Neuronal stem cell (in vitro differentiated cells): Measurements from ENCODE around the gene MAPT.

Source experiments
- DNase-seq: peaks from one replicate; pipeline ENCODE4 v3.0.0-alpha.2; 2013; ENCODE audit warnings: low spot score
- H2AFZ ChIP-seq: one replicate; pipeline ENCODE4 v1.6.1; 2013; ENCODE audit warnings: mild to moderate bottlenecking, low read length, inconsistent platforms
- H2AK5ac ChIP-seq: 2 replicates; pipeline ENCODE4 v1.6.1; 2013; ENCODE audit warnings: low read depth, mild to moderate bottlenecking, inconsistent platforms, low read length, moderate library complexity, mixed read lengths
- H2BK120ac ChIP-seq: 2 replicates; pipeline ENCODE4 v1.6.1; 2013; ENCODE audit warnings: low read depth, mild to moderate bottlenecking, inconsistent platforms, low read length, moderate library complexity, mixed read lengths
- H2BK12ac ChIP-seq: one replicate; pipeline ENCODE4 v1.6.1; 2013; ENCODE audit warnings: low read length, inconsistent platforms
- H2BK15ac ChIP-seq: 2 replicates; pipeline ENCODE4 v1.6.1; 2013; ENCODE audit warnings: mild to moderate bottlenecking, low read length, inconsistent platforms, mixed read lengths
- H2BK5ac ChIP-seq: one replicate; pipeline ENCODE4 v1.6.1; 2013; ENCODE audit warnings: inconsistent platforms, mild to moderate bottlenecking, low read length, moderate library complexity
- H3K14ac ChIP-seq: one replicate; pipeline ENCODE4 v1.6.1; 2013; ENCODE audit warnings: low read length, inconsistent platforms
- H3K18ac ChIP-seq: 2 replicates; pipeline ENCODE4 v1.6.1; 2013; ENCODE audit warnings: low read length, inconsistent platforms
- H3K23ac ChIP-seq: 2 replicates; pipeline ENCODE4 v1.6.1; 2013; ENCODE audit warnings: low read depth, mild to moderate bottlenecking, mixed read lengths, low read length, inconsistent platforms; ENCODE audit not compliant: poor library complexity
- H3K27ac ChIP-seq: replicated peaks from 3 replicates; pipeline ENCODE4 v1.5.1; 2013; ENCODE audit warnings: low read length, inconsistent platforms
- H3K27me3 ChIP-seq, 3 experiments: 2 replicates each; pipeline ENCODE4 v1.6.1; 2013; ENCODE audit warnings: low read length in 3 of 3, mild to moderate bottlenecking in 2 of 3, inconsistent platforms in 1 of 3, low read depth in 1 of 3, mixed read lengths in 1 of 3, moderate library complexity in 1 of 3; ENCODE audit not compliant: control insufficient read depth in 3 of 3, insufficient read depth in 3 of 3
- H3K36me3 ChIP-seq, 2 donors: replicated peaks in 1 of 2; 2 replicates each; pipeline ENCODE4 v1.6.1; 2013; ENCODE audit warnings: low read length in 2 of 2; ENCODE audit not compliant: control insufficient read depth in 2 of 2, insufficient read depth in 2 of 2
- H3K4ac ChIP-seq: 2 replicates; pipeline ENCODE4 v1.6.1; 2013; ENCODE audit warnings: inconsistent platforms, mild to moderate bottlenecking, low read length, moderate library complexity
- H3K4me1 ChIP-seq, 2 donors: 1 replicate in 1 of 2; 2 replicates in 1 of 2; pipeline ENCODE4 v1.6.1; 2013; ENCODE audit warnings: low read length in 2 of 2, low read depth in 1 of 2; ENCODE audit not compliant: control insufficient read depth in 2 of 2, insufficient read depth in 1 of 2
- H3K4me2 ChIP-seq: one replicate; pipeline ENCODE4 v1.6.1; 2013; ENCODE audit warnings: mild to moderate bottlenecking, low read length, inconsistent platforms; ENCODE audit not compliant: insufficient read depth, poor library complexity, severe bottlenecking
- H3K4me3 ChIP-seq, 2 donors: 2 replicates each; pipeline ENCODE4 v1.5.1; 2013; ENCODE audit warnings: low read length in 2 of 2, mild to moderate bottlenecking in 2 of 2, inconsistent platforms in 1 of 2, moderate library complexity in 1 of 2
- H3K79me1 ChIP-seq: one replicate; pipeline ENCODE4 v1.6.1; 2013; ENCODE audit warnings: low read depth, mild to moderate bottlenecking, inconsistent platforms, low read length, moderate library complexity
- H3K9ac ChIP-seq: one replicate; pipeline ENCODE4 v1.6.1; 2013; ENCODE audit warnings: mild to moderate bottlenecking, low read depth, low read length, inconsistent platforms; ENCODE audit not compliant: poor library complexity
- H3K9me3 ChIP-seq, 2 donors: replicated peaks in 1 of 2; 2 replicates each; pipeline versions ENCODE3 to v1.6.1; 2013; ENCODE audit warnings: low read length in 2 of 2, mild to moderate bottlenecking in 2 of 2, inconsistent platforms in 1 of 2, low read depth in 1 of 2, mixed read lengths in 1 of 2, moderate library complexity in 1 of 2; ENCODE audit not compliant: control insufficient read depth in 2 of 2, insufficient read depth in 1 of 2
- H4K8ac ChIP-seq: one replicate; pipeline ENCODE4 v1.6.1; 2013; ENCODE audit warnings: low read depth, mild to moderate bottlenecking, inconsistent platforms, low read length, moderate library complexity
- H4K91ac ChIP-seq: one replicate; pipeline ENCODE4 v1.6.1; 2013; ENCODE audit warnings: low read length, low read depth, mild to moderate bottlenecking, inconsistent platforms; ENCODE audit not compliant: poor library complexity
- WGBS, 2 donors: extraction: QIAGEN DNeasy Blood & Tissue Kit; methylation state at CpG; one replicate each; pipeline ENCODE4 v1.1.7; 2013; ENCODE audit warnings: missing lambda C conversion rate in 2 of 2, mixed read lengths in 1 of 2; ENCODE audit not compliant: insufficient read length in 2 of 2, insufficient replicate concordance in 1 of 2; ENCODE audit errors: extremely low coverage in 2 of 2; 5-methylcytosine and 5-hydroxymethylcytosine counted together

The MAPT gene

GRCh38 chr17:45896803-45897693 is 2.7 kb downstream of the MAPT start:
- Histone ChIP-seq H3K4me3 (peak overlapping the region in 1 of 2 donors; percentile 37), H3K4me1 (peaks cover 6 to 16% of the 10 kb centered on the region in 2 donors), H3K18ac (peak overlapping the region; percentile 72), H3K4me2 (peak overlapping the region; percentile 65), H3K79me1 (no peaks in the 10 kb centered on the region), H4K8ac (no peak overlapping the region), H2BK120ac (no peak overlapping the region), H2BK15ac (no peak overlapping the region), H3K23ac (peak overlapping the region; percentile 9), H3K4ac (no peak overlapping the region), H2BK5ac (no peak overlapping the region), H3K27me3 (peaks cover 33 to 76% (median 69%) of the 10 kb centered on the region in 3 experiments), H3K14ac (peak overlapping the region; percentile 49), H4K91ac (no peak overlapping the region), H3K9me3 (peaks cover 0 to 2% of the 10 kb centered on the region in 2 donors), H2AFZ (peak overlapping the region; percentile 47), H2AK5ac (no peak overlapping the region), H2BK12ac (no peak overlapping the region), H3K27ac (no peak overlapping the region), H3K9ac (no peak overlapping the region), H3K36me3 (no peaks in the 10 kb centered on the region)
- WGBS, 2 donors = no CpG with 5 or more reads among the region's 67 CpGs
- peak; percentile 18 for DNase-seq

- H2AK5ac ChIP-seq = no peak overlapping the region
- no peak overlapping the region for H2BK5ac ChIP-seq
- H2BK120ac ChIP-seq = no peak overlapping the region
- H4K8ac ChIP-seq = no peak overlapping the region
- no peak overlapping the region for H3K23ac ChIP-seq
- H2BK12ac ChIP-seq = no peak overlapping the region
- no peak overlapping the region for H2AFZ ChIP-seq
- H3K4me3 ChIP-seq = no peak overlapping the region
- no peak overlapping the region for H2BK15ac ChIP-seq
- H3K4me1 ChIP-seq = peaks cover 3 to 15% of the 10 kb centered on the region in 2 donors
- no peak overlapping the region for H3K14ac ChIP-seq
- no peak overlapping the region for H3K9ac ChIP-seq
- WGBS, 2 donors = no CpG with 5 or more reads among the region's 2 CpGs
- no peaks in the 10 kb centered on the region for H3K36me3 ChIP-seq
- no peak overlapping the region for H4K91ac ChIP-seq
- no peak overlapping the region for H3K4me2 ChIP-seq
- DNase-seq = no peak
- no peak overlapping the region for H3K4ac ChIP-seq
- H3K27ac ChIP-seq = no peak overlapping the region
- peaks cover 28 to 77% (median 60%) of the 10 kb centered on the region in 3 experiments for H3K27me3 ChIP-seq
- no peak overlapping the region for H3K18ac ChIP-seq
- H3K79me1 ChIP-seq = no peaks in the 10 kb centered on the region
- peaks cover 0 to 2% of the 10 kb centered on the region in 2 donors for H3K9me3 ChIP-seq
Observed at GRCh38 chr17:45900136-45900535, 5.8 kb downstream of the MAPT start.

DNA sequence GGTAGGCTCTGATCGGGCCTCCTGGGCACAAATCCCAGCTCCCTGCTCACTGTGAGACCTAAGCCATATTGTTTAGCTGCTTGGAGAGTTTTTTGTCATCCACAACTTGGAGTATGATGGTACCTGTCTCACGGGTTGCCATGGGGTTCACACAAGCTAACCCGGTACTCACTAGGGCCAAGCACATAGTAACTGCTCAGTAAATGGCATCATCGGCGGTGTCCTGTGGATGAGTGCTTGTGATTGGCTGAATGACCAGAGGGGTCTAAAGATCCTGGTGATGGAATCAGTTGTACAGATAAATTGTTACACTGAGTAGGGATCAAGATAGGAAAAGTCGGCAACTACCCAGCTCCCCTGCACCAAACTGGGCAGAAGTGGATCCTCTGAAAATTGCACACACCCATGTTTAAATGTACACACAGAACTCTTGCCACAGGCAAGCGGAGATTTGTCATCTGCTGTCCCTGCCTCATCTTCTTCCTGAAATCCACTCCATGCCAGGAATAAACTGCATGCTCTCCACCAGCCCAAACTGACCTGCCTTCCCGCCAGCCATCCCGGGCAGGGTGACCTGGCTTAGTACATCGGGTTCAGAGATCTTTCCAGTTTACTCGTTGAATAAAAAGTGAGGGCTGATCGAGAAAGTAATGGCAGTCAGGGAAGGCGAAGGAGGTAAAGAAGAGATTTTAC is 6.5 kb downstream of the MAPT start:
- H3K9me3 ChIP-seq = peaks cover 0 to under 1% of the 10 kb centered on the region in 2 donors
- no peak overlapping the region for H3K4me3 ChIP-seq
- DNase-seq = no peak
- H3K4ac ChIP-seq = no peak overlapping the region
- no peak overlapping the region for H3K14ac ChIP-seq
- no peak overlapping the region for H2AFZ ChIP-seq
- no peak overlapping the region for H4K8ac ChIP-seq
- no peaks in the 10 kb centered on the region for H3K79me1 ChIP-seq
- no peak overlapping the region for H2BK5ac ChIP-seq
- H3K18ac ChIP-seq = no peak overlapping the region
- no peak overlapping the region for H2BK12ac ChIP-seq
- H3K9ac ChIP-seq = no peak overlapping the region
- H3K4me2 ChIP-seq = no peak overlapping the region
- H3K27me3 ChIP-seq = peaks cover 21 to 74% (median 54%) of the 10 kb centered on the region in 3 experiments
- no peak overlapping the region for H2BK15ac ChIP-seq
- no peaks in the 10 kb centered on the region for H3K36me3 ChIP-seq
- H3K23ac ChIP-seq = no peak overlapping the region
- no peak overlapping the region for H3K27ac ChIP-seq
- H2BK120ac ChIP-seq = no peak overlapping the region
- peaks cover 0 to 12% of the 10 kb centered on the region in 2 donors for H3K4me1 ChIP-seq
- no CpG with 5 or more reads among the region's 13 CpGs for WGBS, 2 donors
- no peak overlapping the region for H2AK5ac ChIP-seq
- H4K91ac ChIP-seq = no peak overlapping the region

GRCh38 chr17:45902892-45903346 is 8.6 kb downstream of the MAPT start:
- Histone ChIP-seq H3K79me1 (no peaks in the 10 kb centered on the region), H3K4ac (no peak overlapping the region), H2BK15ac (no peak overlapping the region), H4K91ac (no peak overlapping the region), H3K18ac (no peak overlapping the region), H2BK5ac (no peak overlapping the region), H2AFZ (no peak overlapping the region), H4K8ac (no peak overlapping the region), H2AK5ac (no peak overlapping the region), H3K9me3 (no peaks in the 10 kb centered on the region), H3K27ac (no peak overlapping the region), H3K36me3 (no peaks in the 10 kb centered on the region), H3K4me1 (peaks cover 0 to 2% of the 10 kb centered on the region in 2 donors), H3K4me2 (no peak overlapping the region), H3K23ac (no peak overlapping the region), H3K14ac (no peak overlapping the region), H2BK120ac (no peak overlapping the region), H2BK12ac (no peak overlapping the region), H3K27me3 (peaks cover 3 to 73% (median 35%) of the 10 kb centered on the region in 3 experiments), H3K4me3 (no peak overlapping the region), H3K9ac (no peak overlapping the region)
- DNase-seq = no peak
- no CpG with 5 or more reads among the region's 7 CpGs for WGBS, 2 donors
